SK-MEL-5 (cell line): ENCODE measurements around the gene WDR35. TPM values are rescaled to one million over a fixed set of nuclear protein-coding genes. Genes with fewer than 3 reads are reported as not detected.
A peak's percentile ranks its signal among the peaks of the same experiment; 100 is the strongest.
"Not testable (repeated sequence)": the region's sequence is repeated elsewhere in the genome, so short reads cannot be mapped to it uniquely, and the experiment has no call there.

Experiments
- DNase-seq: peaks from one replicate; pipeline ENCODE4 v3.0.0-alpha.2; 2016; ENCODE audit warnings: low read depth, low spot score
- in situ Hi-C: cut with HindIII; loops from 2 replicates; pipeline ENCODE4 v1.10.0; 2016; ENCODE audit warnings: low sequenced_read_pairs, high pct_unique_total_duplicates, low pct_unique_long_range_greater_than_20kb
- total RNA-seq: library from RNA; depleted of rRNA; stranded (reverse); fragments of >200 nt; shearing (Covaris generic); gene quantifications from 2 replicates; pipeline ENCODE4 v1.2.3, GENCODE V29; 2014

Gene WDR35
- total RNA-seq, 1 experiment from 2014 or later, result 20.1 TPM

DNA sequence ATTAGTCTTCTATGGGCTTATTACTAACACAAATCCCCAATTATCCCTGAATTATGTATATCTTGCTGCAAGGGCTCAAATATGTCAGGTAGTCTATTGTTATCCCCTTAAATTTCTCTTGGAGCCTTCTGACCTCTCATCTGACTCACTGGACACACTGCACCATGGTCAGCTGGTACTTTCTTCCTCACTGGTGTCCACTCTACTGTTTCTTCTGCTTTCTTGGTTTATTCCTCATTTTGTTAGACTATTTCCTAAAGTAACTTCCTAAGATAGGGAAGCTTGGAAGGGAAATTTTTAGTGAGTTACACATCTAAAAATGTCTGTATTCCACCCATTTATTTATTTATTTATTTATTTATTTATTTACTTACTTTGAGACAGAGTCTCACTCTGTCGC, 26.5 kb downstream of the WDR35 start:
- in situ Hi-C loops, result no loop called here

DNA sequence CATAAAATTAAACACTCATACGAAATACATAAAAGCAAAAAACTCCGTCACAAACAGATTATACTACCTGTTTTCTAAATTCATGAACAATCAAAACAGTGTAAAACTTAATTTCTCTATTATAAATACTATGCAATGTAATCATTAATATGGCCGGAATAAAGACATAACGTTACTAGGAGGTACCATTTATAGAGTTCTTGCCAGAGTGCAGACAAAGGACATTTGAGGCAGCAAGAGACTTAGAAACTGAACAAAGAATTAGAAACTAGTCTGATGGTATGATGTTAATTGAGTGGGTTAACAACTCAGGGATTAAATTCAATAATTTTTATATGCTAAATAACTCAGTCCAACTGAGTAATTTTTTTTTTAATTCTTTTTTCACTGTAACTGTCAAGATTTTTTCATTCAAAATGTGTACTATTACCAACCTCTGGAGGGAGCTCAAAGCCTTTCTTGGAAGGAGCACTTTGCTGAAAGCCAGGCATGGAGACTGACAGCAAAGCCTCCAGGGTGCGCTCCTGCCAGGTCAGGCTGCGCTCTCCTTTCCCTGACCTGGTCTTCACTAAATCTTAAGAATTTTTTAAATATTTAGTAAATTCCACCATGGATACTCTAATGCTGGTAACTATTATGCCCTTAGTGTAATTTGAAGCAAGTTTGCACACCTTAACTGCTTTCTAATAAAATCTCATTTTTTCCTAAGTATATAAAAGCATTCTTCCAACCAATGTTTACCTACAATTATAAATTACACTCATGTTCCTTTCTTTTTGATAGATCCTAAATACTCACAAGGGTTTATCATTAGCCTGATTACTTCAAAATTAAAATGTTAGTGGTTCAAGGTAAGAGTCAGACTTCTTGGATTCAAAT, 34.1 kb downstream of the WDR35 start:
- in situ Hi-C loops, result no loop called here

More for the DNA sequence above, 26.5 kb downstream of the WDR35 start:
- no peak for DNase-seq

DNA sequence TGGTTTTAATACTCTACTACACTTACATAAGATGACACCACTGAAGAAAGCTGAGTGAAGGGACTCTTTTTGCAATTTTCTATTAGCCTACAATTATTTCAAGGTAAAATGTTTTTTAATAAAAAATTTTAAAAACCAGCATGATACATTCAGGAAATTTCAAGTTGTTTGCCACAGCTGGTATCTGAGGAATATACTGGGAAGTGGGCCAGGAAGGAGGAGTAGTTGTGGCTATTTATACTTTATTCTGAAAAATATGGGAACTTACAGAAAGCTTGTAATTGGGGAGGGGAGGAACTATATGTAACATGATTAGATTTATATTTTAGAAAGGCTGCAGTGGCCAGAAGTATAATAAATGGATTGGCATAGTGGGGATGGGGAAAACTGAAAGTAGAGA, 40.8 kb downstream of the WDR35 start:
- in situ Hi-C loops, result loop anchor here (10.0 kb wide), 1 partner anchor 146 kb away; no protein-coding TSS in a partner anchor

More for the DNA sequence above, 34.1 kb downstream of the WDR35 start:
- DNase-seq, result peak; percentile 89

DNA sequence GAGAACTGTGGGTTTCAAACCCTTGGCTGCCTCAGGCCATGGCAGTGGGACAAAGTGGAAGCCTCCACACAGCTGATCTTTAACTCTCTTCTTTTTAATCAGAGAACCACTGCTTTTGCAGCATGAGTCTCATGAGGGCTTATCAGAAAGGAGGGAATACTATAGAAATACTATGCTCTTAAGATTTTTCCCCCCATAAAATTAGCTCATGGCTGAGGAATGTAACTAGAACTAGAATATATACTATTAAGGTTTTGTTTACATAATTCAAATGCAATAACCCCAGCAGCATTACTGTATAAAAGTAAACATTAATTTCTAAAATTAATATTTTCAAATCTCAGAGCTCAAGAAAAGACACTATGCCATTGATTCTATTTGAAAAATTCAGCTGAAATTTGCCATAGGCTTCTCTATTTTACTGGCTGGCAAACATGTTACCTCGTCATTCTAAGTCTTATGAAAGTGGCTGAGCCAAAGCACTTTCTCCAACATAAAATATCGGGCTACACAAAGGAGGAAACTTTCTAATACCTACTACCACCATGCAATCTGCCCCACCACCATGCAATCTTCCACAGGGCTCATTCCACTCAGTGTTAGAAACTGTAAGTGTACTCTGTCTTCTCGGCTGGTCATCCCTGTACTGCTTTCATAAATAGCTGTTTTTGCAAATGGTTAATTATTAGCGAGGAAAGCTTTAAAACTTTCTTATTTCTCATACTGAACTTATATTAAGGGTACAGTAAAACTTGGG, 42.5 kb downstream of the WDR35 start:
- no peak for DNase-seq

More for the DNA sequence above, 40.8 kb downstream of the WDR35 start:
- DNase-seq, result no peak

DNA sequence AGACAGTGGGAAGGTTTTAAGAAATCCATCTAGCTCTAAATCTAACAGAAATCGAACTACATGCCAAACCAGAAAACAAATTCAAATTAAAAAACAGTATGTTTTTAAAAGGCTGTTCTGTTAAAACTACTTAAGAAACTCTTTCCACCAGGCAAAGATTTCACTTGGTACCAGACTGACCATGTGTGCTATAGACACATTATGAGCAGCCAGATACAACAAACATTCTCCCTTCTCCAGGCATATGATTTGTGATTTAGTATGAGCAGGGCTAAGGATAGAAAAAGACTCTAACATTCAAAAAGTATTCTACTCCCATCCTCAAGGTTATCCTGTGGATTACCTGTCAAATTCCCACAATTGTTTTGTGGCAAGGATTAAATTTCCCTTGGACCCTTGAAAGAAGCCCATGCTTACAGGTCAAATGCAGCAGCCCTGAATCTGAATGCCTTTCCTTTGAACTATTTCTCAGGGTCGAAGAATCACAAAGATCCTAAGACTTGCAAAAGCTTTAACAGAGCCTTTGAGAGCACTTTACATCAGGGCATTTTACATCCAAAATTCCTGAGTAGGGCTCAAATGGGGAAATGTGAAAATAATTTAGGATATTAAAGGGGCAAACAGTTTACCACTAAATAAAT, 45.6 kb downstream of the WDR35 start:
- in situ Hi-C loops, result loop anchor here (10.0 kb wide), 1 partner anchor 150 kb away; no protein-coding TSS in a partner anchor
- DNase-seq, result no peak

More for the DNA sequence above, 42.5 kb downstream of the WDR35 start:
- in situ Hi-C loops, result loop anchor here (10.0 kb wide), 1 partner anchor 147 kb away; no protein-coding TSS in a partner anchor

DNA sequence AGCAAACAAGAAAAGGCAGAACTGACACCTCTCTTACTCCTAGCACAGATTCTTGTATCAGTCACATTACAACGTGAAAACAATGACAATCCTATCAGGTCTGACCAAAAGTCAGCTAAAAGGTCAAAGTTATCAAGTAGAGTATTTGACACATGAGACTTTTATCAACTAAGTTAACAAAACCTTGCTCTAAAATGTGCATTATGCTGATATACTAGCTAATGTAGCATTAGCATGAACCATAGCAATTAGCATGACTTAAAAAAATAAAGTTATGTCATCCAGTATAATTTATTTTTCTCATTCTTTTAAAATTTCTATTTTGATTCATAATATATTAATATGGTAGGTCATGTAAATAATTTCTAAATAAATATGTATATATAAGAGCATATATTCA, 46.7 kb downstream of the WDR35 start:
- DNase-seq, result no peak
- in situ Hi-C loops, result loop anchor here (10.0 kb wide), 1 partner anchor 152 kb away; no protein-coding TSS in a partner anchor

DNA sequence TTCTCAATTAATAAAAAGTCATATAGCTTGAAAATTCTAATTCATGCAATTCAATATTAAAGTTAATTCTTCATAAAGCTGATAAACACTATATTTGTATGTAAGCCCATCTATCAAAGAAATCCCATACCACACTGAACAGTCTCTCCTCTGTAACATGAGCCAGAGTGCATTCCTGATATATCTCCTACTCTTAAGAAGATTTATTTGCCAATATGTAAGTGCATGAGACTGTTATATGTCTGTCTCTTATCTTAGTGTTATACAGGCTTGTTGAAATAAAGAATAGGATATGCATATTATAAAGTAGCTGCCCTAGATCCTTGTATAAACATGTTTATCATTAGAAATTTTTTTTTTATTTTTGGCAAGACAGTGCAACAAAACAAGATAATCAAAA, 47.7 kb downstream of the WDR35 start:
- DNase-seq, result no peak
- in situ Hi-C loops, result loop anchor here (10.0 kb wide), 1 partner anchor 153 kb away; no protein-coding TSS in a partner anchor

DNA sequence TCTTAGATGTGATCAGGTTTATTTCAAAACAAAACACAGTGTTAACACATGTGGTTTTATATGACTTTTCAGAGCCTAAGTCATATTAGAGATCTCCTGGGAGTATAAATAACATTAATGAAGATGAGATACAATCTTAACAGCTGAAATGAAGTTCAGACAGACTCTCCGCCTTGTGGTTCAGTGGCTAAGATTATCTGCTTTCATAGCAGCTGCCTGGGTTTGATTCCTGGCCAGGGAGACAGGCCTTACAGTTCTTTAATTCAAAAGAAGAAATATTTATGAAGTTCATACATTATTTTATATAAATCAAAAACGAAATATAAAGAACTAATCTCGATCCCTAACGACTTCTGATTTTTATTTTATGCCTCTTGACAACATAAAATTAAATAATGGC, 52.9 kb downstream of the WDR35 start:
- DNase-seq, result no peak
- in situ Hi-C loops, result no loop called here

DNA sequence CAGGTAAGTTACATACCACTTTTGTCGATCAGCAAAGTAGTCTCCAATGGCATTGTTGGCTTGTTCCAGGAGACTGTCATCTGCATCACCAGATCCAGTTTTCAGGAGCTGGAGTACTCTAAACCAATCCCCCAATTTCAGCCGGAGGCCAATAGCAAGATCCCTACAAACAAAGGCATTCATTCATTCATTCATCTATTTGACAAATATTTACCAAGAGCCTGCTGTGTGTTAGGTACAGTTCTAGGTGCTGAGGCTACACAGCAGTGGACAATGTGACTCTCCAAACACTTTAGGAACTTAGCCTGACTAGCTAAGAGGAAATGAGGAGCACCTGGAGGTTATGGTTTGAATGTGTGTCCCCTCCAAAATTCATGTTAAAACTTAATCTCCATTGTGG, 53.7 kb downstream of the WDR35 start:
- DNase-seq, result no peak
- in situ Hi-C loops, result no loop called here

DNA sequence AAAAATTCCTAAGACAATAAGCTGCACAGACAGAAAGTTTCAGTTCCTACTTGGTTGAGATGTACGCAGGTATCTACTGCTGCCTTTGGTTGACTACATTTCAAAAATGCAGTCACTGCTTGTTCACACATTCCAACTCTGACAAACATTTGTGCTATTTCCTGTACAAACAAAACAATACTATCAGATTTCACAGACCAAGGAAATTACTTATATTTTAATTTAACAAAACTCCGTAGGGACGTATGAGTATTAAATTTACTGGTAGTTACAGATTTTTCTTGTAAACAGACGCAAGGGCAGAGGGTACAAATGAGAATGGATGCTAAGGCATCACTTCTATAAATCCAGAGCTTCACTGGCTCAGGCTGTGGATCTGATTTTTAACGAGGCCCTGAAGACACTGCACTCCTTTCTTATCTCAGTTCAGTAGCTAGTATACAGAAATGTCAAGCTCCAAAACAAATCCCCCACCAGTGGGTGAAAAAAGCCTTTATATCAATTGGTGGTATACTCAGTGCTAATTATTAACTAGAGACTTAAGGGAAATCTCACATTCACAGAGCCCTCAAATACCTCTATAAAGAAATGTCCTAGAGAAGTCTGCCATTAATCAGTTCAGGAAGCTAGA, 56.4 kb downstream of the WDR35 start:
- peak; percentile 69 for DNase-seq
- in situ Hi-C loops, result no loop called here

DNA sequence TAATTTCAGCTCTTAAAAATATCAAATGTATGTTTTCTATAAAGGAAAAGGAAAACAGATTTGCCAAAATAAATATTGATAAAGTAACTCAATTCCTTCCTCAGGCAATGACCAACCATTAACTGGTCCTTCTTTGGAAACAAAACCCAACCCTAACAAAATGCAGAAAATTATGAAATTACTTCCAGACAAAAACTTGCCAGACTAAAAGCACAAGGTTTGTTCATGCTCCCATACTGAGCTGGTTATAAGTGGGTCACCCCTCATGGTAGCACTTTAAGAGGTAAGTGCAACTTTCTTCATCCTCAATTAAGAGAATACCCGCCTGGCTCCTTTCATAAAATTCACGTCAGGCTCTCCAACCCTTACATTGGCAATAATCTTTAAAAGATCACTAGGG, 57.0 kb downstream of the WDR35 start:
- in situ Hi-C loops, result no loop called here
- DNase-seq, result no peak

DNA sequence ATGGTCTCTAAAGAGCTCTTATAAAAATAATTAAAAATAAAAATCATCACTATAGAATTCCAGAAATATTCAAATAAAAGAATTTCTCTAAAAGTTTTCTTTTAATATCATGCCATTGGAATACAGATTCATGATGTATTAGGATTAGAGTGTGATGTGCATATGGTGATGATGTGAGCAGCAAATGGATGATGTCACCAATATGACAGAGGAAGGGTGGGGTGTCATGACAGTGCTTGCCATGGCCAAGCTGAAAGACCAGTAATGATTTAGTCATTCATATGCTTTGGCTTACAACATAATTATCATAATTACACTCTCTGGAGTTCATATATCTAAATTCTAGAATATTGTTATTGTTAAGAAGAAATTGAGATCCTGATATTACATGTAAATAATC, 60.7 kb downstream of the WDR35 start:
- in situ Hi-C loops, result no loop called here
- no peak for DNase-seq

DNA sequence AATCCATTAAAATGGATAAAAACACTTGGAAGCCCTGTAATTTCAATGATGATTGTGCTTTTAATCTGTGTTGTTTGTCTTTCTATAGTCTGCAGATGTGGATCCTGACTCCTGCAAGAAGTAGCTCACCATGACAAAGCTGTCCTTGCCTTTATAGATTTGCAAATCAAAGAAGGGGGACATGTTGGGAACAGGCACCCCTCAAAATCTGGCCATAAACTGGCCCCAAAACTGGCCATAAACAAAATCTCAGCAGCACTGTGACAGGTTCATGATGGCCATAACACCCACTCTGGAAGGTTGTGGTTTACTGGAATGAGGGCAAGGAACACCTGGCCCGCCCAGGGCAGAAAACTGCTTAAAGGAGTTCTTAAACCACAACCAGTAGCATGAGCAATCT, 62.1 kb downstream of the WDR35 start:
- DNase-seq, in situ Hi-C loops: not testable (repeated sequence)

DNA sequence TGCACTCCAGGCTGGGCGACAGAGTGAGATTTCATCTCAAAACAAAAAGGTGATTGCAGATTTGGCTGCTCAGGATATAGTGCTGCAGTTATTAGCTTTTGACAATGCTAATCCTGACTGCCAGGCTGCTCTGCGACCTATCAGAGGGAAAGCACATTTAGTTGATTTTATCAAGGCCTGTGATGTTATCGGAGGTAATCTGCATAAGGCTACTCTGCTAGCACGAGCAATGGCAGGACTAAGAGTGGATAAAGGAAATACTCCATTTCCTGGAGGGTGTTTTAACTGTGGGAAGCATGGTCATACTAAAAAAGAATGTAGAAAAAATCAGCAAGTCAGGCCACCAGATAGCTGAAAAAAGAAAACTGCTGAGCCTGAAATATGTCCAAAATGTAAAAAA, 65.4 kb downstream of the WDR35 start:
- in situ Hi-C loops, DNase-seq: not testable (repeated sequence)

DNA sequence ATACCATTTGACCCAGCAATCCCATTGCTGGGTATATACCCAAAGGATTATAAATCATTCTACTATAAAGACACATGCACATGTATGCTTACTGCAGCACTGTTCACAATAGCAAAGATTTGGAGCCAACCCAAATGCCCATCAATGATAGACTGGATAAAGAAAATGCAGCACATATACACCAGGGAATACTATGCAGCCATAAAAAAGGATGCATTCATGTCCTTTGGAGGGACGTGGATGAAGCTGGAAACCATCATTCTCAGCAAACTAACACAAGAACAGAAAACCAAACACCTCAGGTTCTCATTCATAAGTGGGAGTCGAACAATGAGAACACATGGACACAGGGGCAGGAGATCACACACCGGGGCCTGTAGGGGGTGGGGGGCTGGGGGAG, 67.7 kb downstream of the WDR35 start:
- DNase-seq, in situ Hi-C loops: not testable (repeated sequence)

DNA sequence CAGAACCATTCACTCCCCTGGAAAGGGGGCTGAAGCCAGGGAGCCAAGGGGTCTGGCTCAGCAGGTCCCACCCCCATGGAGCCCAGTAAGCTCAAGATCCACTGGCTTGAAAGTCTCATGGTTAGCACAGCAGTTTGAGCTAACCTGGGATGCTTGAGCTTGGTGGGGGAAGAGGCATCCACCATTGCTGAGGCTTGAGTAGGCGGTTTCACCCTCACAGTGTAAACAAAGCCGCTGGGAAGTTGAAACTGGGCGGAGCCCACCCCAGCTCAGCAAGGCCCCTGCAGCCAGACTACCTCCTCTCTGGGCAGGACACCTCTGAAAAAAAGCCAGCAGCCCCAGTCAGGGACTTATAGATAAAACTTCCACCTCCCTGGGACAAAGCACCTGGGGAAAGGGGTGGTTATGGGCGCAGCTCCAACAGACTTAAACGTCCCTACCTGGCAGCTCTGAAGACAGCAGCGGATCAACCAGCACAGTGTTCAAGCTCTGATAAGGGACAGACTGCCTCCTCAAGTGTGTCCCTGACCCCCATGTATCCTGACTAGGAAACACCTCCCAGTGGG, 73.4 kb downstream of the WDR35 start:
- DNase-seq, result no peak
- in situ Hi-C loops, result no loop called here

DNA sequence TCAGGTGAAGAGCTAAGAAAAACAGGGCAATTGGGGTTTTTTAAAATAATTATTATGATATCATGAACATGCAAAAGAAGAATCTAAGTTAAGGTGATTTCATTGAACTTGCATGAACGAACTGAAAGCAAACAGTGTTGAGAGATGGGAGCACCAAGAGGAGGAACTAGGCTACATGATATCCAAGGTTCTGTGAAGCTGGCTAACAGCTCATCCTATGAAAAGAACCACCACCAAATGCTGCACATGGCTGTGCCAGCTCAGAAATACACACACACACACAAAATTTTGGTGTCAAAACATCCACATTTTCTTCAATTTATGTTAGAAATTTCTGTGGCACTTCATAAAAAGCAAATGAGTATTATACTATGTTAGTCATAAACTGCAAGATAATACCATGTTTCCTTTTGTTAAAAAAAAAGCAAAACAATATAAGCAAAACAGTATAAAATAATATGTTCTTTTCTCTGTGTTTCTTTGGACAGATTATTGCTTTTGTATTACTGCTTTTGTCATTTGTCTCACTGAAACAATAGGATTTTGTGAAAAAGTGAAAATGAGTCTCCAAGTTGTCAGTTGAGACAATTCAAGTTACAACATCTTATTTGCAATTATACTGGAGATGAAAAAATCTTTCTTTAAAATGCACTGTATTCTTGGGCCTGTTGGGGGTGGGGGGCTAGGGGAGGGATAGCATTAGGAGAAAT, 75.5 kb downstream of the WDR35 start:
- in situ Hi-C loops, result no loop called here
- no peak for DNase-seq
